Natural killer cell (primary cell): ENCODE data around the gene RASGEF1C. TPM values are rescaled to one million over a fixed set of nuclear protein-coding genes. Genes with fewer than 3 reads are reported as not detected.

Experiments used
- ATAC-seq, 3 donors: fragments of 150-1000 bp in 2 of 3; fragments of 200-7000 bp in 1 of 3; cut with Tn5 transposase; 1 replicate in 1 of 3; 2 replicates in 2 of 3; pipeline ENCODE4 v1.10.0; 2021; ENCODE audit warnings: mild to moderate bottlenecking in 2 of 3, moderate library complexity in 2 of 3
- DNase-seq, 2 donors: peaks; one replicate each; pipeline versions ENCODE4 v3.0.0 to v3.0.0-alpha.2; 2013 to 2021; ENCODE audit warnings: mixed read lengths in 1 of 2
- H3K27ac ChIP-seq: one replicate; pipeline ENCODE4 v1.5.1; 2013; ENCODE audit warnings: mild to moderate bottlenecking, low read length
- H3K27me3 ChIP-seq: one replicate; pipeline ENCODE4 v1.6.1; 2013; ENCODE audit warnings: low read length; ENCODE audit not compliant: control insufficient read depth, insufficient read depth
- H3K36me3 ChIP-seq: one replicate; pipeline ENCODE4 v1.6.1; 2013; ENCODE audit warnings: low read length; ENCODE audit not compliant: control insufficient read depth, insufficient read depth
- H3K4me1 ChIP-seq: one replicate; pipeline ENCODE4 v1.6.1; 2013; ENCODE audit warnings: low read length; ENCODE audit not compliant: control insufficient read depth, insufficient read depth
- H3K4me3 ChIP-seq: one replicate; pipeline ENCODE4 v1.5.1; 2013; ENCODE audit warnings: low read length
- H3K9me3 ChIP-seq: one replicate; pipeline ENCODE4 v1.6.1; 2013; ENCODE audit warnings: low read length; ENCODE audit not compliant: control insufficient read depth, insufficient read depth
- H3K27ac Mint-ChIP-seq, 2 donors: one replicate each; pipeline ENCODE4 v1.8.0; 2022; ENCODE audit warnings: mild to moderate bottlenecking in 2 of 2, mixed read lengths in 2 of 2, moderate library complexity in 1 of 2
- H3K27me3 Mint-ChIP-seq, 2 donors: one replicate each; pipeline ENCODE4 v1.8.0; 2022; ENCODE audit warnings: low read depth in 2 of 2, mixed read lengths in 2 of 2
- H3K36me3 Mint-ChIP-seq: one replicate; pipeline ENCODE4 v1.8.0; 2022; ENCODE audit warnings: mixed read lengths
- H3K4me1 Mint-ChIP-seq, 2 donors: one replicate each; pipeline ENCODE4 v1.8.0; 2022; ENCODE audit warnings: mixed read lengths in 2 of 2
- H3K4me3 Mint-ChIP-seq: one replicate; pipeline ENCODE4 v1.8.0; 2022; ENCODE audit warnings: mild to moderate bottlenecking, moderate library complexity, mixed read lengths
- H3K9me3 Mint-ChIP-seq, 2 donors: one replicate each; pipeline ENCODE4 v1.8.0; 2022; ENCODE audit warnings: mixed read lengths in 2 of 2
- WGBS: methylation state at CpG from one replicate; pipeline ENCODE4 v1.1.7; 2013; ENCODE audit warnings: missing lambda C conversion rate; ENCODE audit not compliant: insufficient coverage; 5-methylcytosine and 5-hydroxymethylcytosine counted together
- intact Hi-C: fragments of 100-400 bp; cut with micrococcal nuclease; formaldehyde crosslinking; loops from one replicate; pipeline ENCODE4 v1.14.2; 2022
- total RNA-seq, 4 donors: library from RNA; stranded (reverse); fragments of 120-200 nt in 1 of 4; gene quantifications; one replicate each; pipeline versions ENCODE4 v1.2.3 to v1.2.4, GENCODE V29; 2013 to 2022
- TF ChIP-seq, protein P1 (sequence below): fragments of 200-600 bp; IDR thresholded peaks from one replicate; pipeline ENCODE4 v1.8.0; 2022; ENCODE audit warnings: antibody characterized with exemption

The RASGEF1C gene
- total RNA-seq, 3 donors from 2014 or later (not counting 1 experiment from before 2014, with no cell fraction given): not detected

DNA sequence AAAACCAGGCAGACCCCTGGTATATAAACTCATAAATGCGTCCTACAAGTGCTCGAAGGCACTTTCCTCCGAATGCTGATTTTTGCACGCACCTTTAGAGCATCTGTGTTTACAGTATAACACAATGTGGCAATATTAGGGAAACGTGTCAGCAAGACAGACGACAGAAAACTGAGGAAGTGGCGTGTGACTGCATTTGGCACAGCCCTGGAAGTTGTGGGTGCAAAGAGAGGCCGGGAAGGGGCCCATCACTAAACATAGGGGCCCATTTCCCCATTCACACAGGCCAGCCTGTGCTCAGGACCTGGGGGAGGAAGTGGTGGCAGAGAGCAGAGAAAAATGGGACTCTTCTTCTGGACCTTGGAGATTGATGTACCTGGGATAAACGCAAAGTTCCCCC is 48.2 kb downstream of the RASGEF1C start:
- 41% methylated on average over 7 of the region's 9 CpGs for WGBS
- no peak overlapping the region for H3K4me3 Mint-ChIP-seq
- peak in 2 of 3 donors; percentile 18 to 46 for ATAC-seq

DNA sequence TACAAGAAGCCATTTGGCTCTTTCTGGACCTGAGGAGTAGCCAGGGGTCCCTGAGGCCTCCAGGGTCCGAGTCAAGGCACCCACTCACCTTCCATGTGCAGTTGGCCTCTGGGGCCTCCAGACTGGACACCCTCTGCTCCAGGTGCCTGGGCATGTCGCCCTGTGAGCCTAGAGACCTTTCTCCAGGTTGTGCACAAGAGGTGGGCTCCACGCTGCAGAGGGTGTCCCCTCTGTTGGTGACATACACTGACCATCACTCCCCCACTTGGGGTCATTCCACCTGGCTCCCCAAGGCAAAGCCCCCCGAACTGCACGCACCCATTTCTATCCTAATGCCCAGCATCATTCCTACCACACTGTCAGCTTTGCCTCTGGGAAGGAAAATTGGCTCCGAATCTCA is 48.8 kb downstream of the RASGEF1C start:
- no peak overlapping the region for H3K4me3 ChIP-seq
- 84% methylated on average over 6 of the region's 6 CpGs for WGBS
- ATAC-seq (no peak), DNase-seq (no peak)
- H3K4me3 Mint-ChIP-seq: no peak overlapping the region
- H3K9me3 ChIP-seq: no peaks in the 10 kb centered on the region
- peaks cover 8 to 25% of the 10 kb centered on the region in 2 donors for H3K27me3 Mint-ChIP-seq
- TF ChIP-seq, protein P1, sequence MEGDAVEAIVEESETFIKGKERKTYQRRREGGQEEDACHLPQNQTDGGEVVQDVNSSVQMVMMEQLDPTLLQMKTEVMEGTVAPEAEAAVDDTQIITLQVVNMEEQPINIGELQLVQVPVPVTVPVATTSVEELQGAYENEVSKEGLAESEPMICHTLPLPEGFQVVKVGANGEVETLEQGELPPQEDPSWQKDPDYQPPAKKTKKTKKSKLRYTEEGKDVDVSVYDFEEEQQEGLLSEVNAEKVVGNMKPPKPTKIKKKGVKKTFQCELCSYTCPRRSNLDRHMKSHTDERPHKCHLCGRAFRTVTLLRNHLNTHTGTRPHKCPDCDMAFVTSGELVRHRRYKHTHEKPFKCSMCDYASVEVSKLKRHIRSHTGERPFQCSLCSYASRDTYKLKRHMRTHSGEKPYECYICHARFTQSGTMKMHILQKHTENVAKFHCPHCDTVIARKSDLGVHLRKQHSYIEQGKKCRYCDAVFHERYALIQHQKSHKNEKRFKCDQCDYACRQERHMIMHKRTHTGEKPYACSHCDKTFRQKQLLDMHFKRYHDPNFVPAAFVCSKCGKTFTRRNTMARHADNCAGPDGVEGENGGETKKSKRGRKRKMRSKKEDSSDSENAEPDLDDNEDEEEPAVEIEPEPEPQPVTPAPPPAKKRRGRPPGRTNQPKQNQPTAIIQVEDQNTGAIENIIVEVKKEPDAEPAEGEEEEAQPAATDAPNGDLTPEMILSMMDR: no peak
- H3K27me3 ChIP-seq: no peaks in the 10 kb centered on the region
- H3K27ac Mint-ChIP-seq: no peak overlapping the region
- H3K4me1 Mint-ChIP-seq: peaks cover 0 to 8% of the 10 kb centered on the region in 2 donors
- H3K36me3 Mint-ChIP-seq: no peaks in the 10 kb centered on the region
- intact Hi-C loops: no loop called here
- H3K4me1 ChIP-seq: peaks cover 4% of the 10 kb centered on the region
- H3K36me3 ChIP-seq: no peaks in the 10 kb centered on the region
- no peak overlapping the region for H3K27ac ChIP-seq
- no peaks in the 10 kb centered on the region for H3K9me3 Mint-ChIP-seq

More for the DNA sequence above, 48.2 kb downstream of the RASGEF1C start:
- no peaks in the 10 kb centered on the region for H3K36me3 ChIP-seq
- H3K27me3 ChIP-seq: no peaks in the 10 kb centered on the region
- no peaks in the 10 kb centered on the region for H3K9me3 ChIP-seq
- intact Hi-C loops: no loop called here
- H3K4me1 Mint-ChIP-seq: peaks cover 0 to 8% of the 10 kb centered on the region in 2 donors
- TF ChIP-seq, protein P1: no peak
- peaks cover 4% of the 10 kb centered on the region for H3K4me1 ChIP-seq
- no peaks in the 10 kb centered on the region for H3K9me3 Mint-ChIP-seq
- H3K27ac ChIP-seq: no peak overlapping the region
- no peak overlapping the region for H3K27ac Mint-ChIP-seq
- H3K36me3 Mint-ChIP-seq: no peaks in the 10 kb centered on the region
- DNase-seq: no peak
- H3K4me3 ChIP-seq: no peak overlapping the region
- H3K27me3 Mint-ChIP-seq: peaks cover 8 to 25% of the 10 kb centered on the region in 2 donors

DNA sequence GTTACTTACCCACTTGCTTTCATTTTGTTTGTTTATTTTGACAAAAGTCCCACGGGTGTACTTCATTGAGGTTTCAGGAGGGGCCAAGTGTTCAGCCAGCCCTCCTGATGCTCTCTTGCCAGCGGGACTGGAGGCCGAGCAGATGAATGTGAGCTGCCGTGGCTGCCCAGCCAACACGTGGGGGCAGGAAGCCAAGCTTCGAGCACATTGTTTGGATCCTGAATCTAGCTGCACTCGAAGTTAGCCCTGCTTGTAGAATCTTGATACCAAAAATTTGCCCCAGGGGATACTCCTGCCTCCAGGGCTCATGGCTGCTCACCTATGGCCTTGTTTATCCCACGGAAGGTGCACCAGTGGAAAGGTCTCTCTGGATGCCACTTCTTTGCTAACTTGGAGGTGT is 49.3 kb downstream of the RASGEF1C start:
- Histone ChIP-seq H3K9me3 (no peaks in the 10 kb centered on the region), H3K4me1 (peaks cover 4% of the 10 kb centered on the region), H3K27ac (no peak overlapping the region), H3K27me3 (no peaks in the 10 kb centered on the region), H3K36me3 (no peaks in the 10 kb centered on the region), H3K4me3 (no peak overlapping the region)
- Mint-ChIP-seq H3K4me3 (no peak overlapping the region), H3K9me3 (no peaks in the 10 kb centered on the region), H3K27me3 (peaks cover 6 to 22% of the 10 kb centered on the region in 2 donors), H3K4me1 (peaks cover 0 to 8% of the 10 kb centered on the region in 2 donors), H3K36me3 (no peaks in the 10 kb centered on the region), H3K27ac (no peak overlapping the region)
- no peak for DNase-seq
- 80% methylated on average over 8 of the region's 8 CpGs for whole genome bisulfite sequencing
- TF ChIP-seq, protein P1: no peak
- intact Hi-C loops: no loop called here
- ATAC-seq: no peak

DNA sequence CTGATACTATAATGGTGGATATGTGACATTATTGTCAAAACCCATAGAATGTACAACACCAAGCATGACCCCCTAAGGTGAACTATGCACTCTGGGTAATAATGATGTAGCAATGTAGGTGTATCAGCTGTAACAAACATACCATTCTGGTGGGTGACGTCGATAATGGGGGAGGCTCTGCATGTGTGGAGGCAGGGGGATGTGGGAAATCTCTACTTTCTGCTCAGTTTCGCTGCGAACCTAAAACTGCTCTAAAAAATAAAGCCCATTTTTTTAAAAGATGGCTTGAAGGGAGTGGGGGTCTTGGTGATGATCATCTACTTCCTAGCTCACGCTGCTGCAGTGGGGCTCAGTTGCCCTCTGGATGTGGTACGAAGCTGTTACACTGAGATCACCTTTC is 51.1 kb downstream of the RASGEF1C start:
- Histone ChIP-seq H3K27me3 (no peaks in the 10 kb centered on the region), H3K27ac (no peak overlapping the region), H3K4me3 (no peak overlapping the region), H3K9me3 (no peaks in the 10 kb centered on the region), H3K4me1 (peaks cover 4% of the 10 kb centered on the region), H3K36me3 (no peaks in the 10 kb centered on the region)
- intact Hi-C loops: no loop called here
- ATAC-seq (no peak), DNase-seq (no peak)
- TF ChIP-seq, protein P1: no peak
- Mint-ChIP-seq H3K4me3 (no peak overlapping the region), H3K36me3 (no peaks in the 10 kb centered on the region), H3K4me1 (peaks cover 0 to 8% of the 10 kb centered on the region in 2 donors), H3K27ac (no peak overlapping the region), H3K9me3 (no peaks in the 10 kb centered on the region), H3K27me3 (peaks cover 0 to 11% of the 10 kb centered on the region in 2 donors)
- WGBS: 97% methylated on average over 6 of the region's 6 CpGs
